B cell (primary cell): Measurements from ENCODE around the gene CD96. TPM values are rescaled to one million over a fixed set of nuclear protein-coding genes. Genes with fewer than 3 reads are reported as not detected.
"Not testable (repeated sequence)": the region's sequence is repeated elsewhere in the genome, so short reads cannot be mapped to it uniquely, and the experiment has no call there.

Experiments used
- ATAC-seq: fragments of 200-7000 bp; cut with Tn5 transposase; one replicate; pipeline ENCODE4 v1.10.0; 2021; ENCODE audit warnings: low read depth, mild to moderate bottlenecking, moderate number of reproducible peaks, moderate library complexity
- CTCF ChIA-PET: fragments of 350-600 bp; sonication (Branson Sonifier 250); formaldehyde crosslinking; loops from one replicate; lab custom pipeline; 2021; ENCODE audit warnings: antibody characterized with exemption, inconsistent platforms; lab: Charles Lee
- POLR2A ChIA-PET: fragments of 350-600 bp; sonication (Branson Sonifier 250); formaldehyde crosslinking; loops from one replicate; lab custom pipeline; 2021; ENCODE audit warnings: antibody characterized with exemption; lab: Charles Lee
- DNase-seq: peaks from one replicate; pipeline ENCODE4 v3.0.0; 2013
- H2AFZ ChIP-seq: 2 replicates; pipeline ENCODE4 v1.6.1; 2012; ENCODE audit warnings: mild to moderate bottlenecking, low read depth, low read length; ENCODE audit not compliant: insufficient read depth, poor library complexity, severe bottlenecking
- H3K27ac ChIP-seq, 2 donors: 1 replicate in 1 of 2; 2 replicates in 1 of 2; pipeline ENCODE4 v1.5.1; 2012 to 2013; ENCODE audit warnings: low read length in 2 of 2, mild to moderate bottlenecking in 2 of 2, moderate library complexity in 1 of 2
- H3K27me3 ChIP-seq, 4 experiments: fragments of 200-600 bp in 1 of 4; sonication (generic) in 1 of 4; replicated peaks in 1 of 4; 1 replicate in 2 of 4; 2 replicates in 2 of 4; pipeline versions ENCODE4 v1.6.1 to v1.7.0; 2013 to 2016; ENCODE audit warnings: low read length in 3 of 4, mild to moderate bottlenecking in 2 of 4, mixed read lengths in 1 of 4, moderate library complexity in 1 of 4; ENCODE audit not compliant: insufficient read depth in 4 of 4, control insufficient read depth in 3 of 4; ENCODE audit errors: control extremely low read depth in 1 of 4
- H3K36me3 ChIP-seq, 2 experiments: replicated peaks in 1 of 2; 1 replicate in 1 of 2; 2 replicates in 1 of 2; pipeline versions ENCODE4 v1.6.1 to v1.7.1; 2013; ENCODE audit warnings: low read length in 1 of 2; ENCODE audit not compliant: insufficient read depth in 2 of 2, control insufficient read depth in 1 of 2; ENCODE audit errors: control extremely low read depth in 1 of 2, extremely low read depth in 1 of 2
- H3K4me1 ChIP-seq, 2 donors: fragments of 200-600 bp in 1 of 2; sonication (generic) in 1 of 2; 1 replicate in 1 of 2; 2 replicates in 1 of 2; pipeline versions ENCODE4 v1.5.1 to v1.6.1; 2013 to 2017; ENCODE audit warnings: low read length in 2 of 2; ENCODE audit not compliant: control insufficient read depth in 2 of 2, insufficient read depth in 2 of 2
- H3K4me2 ChIP-seq: replicated peaks from 2 replicates; pipeline ENCODE3; 2012; ENCODE audit warnings: mild to moderate bottlenecking, low read depth, low read length; ENCODE audit not compliant: poor library complexity, severe bottlenecking
- H3K4me3 ChIP-seq, 5 experiments: fragments of 200-600 bp in 1 of 5; sonication (generic) in 1 of 5; 1 replicate in 3 of 5; 2 replicates in 2 of 5; pipeline versions ENCODE4 v1.5.1 to v1.7.0; 2011 to 2016; ENCODE audit warnings: low read length in 4 of 5, mild to moderate bottlenecking in 4 of 5, low read depth in 2 of 5, control low read depth in 1 of 5, moderate library complexity in 1 of 5; ENCODE audit not compliant: insufficient read depth in 1 of 5; ENCODE audit errors: control extremely low read depth in 1 of 5, extremely low read depth in 1 of 5
- H3K79me2 ChIP-seq: fragments of 200-600 bp; sonication (generic); one replicate; pipeline ENCODE4 v1.6.0; 2016; ENCODE audit warnings: low read length; ENCODE audit not compliant: control insufficient read depth, insufficient read depth
- H3K9ac ChIP-seq: fragments of 200-600 bp; sonication (generic); 2 replicates; pipeline ENCODE4 v1.6.1; 2017; ENCODE audit warnings: mild to moderate bottlenecking, low read length, moderate library complexity
- H3K9me3 ChIP-seq, 3 donors: one replicate each; pipeline versions ENCODE4 v1.6.1 to v1.7.1; 2013; ENCODE audit warnings: low read length in 2 of 3; ENCODE audit not compliant: control insufficient read depth in 2 of 3, insufficient read depth in 1 of 3; ENCODE audit errors: control extremely low read depth in 1 of 3
- H4K20me1 ChIP-seq: 2 replicates; pipeline ENCODE4 v1.6.0; 2012; ENCODE audit warnings: mild to moderate bottlenecking, low read length; ENCODE audit not compliant: insufficient read depth, control insufficient read depth, poor library complexity, severe bottlenecking
- H3K27ac Mint-ChIP-seq: one replicate; pipeline ENCODE4 v1.8.0; 2021; ENCODE audit warnings: mixed read lengths
- H3K27me3 Mint-ChIP-seq: one replicate; pipeline ENCODE4 v1.8.0; 2021; ENCODE audit warnings: mixed read lengths
- H3K4me1 Mint-ChIP-seq: one replicate; pipeline ENCODE4 v1.8.0; 2021; ENCODE audit warnings: mixed read lengths
- H3K4me3 Mint-ChIP-seq: one replicate; pipeline ENCODE4 v1.8.0; 2021; ENCODE audit warnings: mixed read lengths
- H3K9me3 Mint-ChIP-seq: one replicate; pipeline ENCODE4 v1.8.0; 2022; ENCODE audit warnings: mixed read lengths; ENCODE audit not compliant: insufficient read depth
- EZH2 ChIP-seq: IDR thresholded peaks from 2 replicates; pipeline ENCODE4 v1.6.1; 2012; ENCODE audit warnings: borderline replicate concordance, low read depth, mild to moderate bottlenecking, moderate library complexity, low read length; ENCODE audit not compliant: insufficient read depth, poor library complexity, severe bottlenecking
- WGBS: methylation state at CpG from one replicate; pipeline ENCODE4 v1.1.5; 2013; ENCODE audit warnings: missing lambda C conversion rate; ENCODE audit not compliant: insufficient coverage; 5-methylcytosine and 5-hydroxymethylcytosine counted together
- intact Hi-C: fragments of 100-400 bp; cut with micrococcal nuclease; formaldehyde crosslinking; loops from one replicate; pipeline ENCODE4 v1.10.0; 2022
- polyA plus RNA-seq: library from polyadenylated mRNA; depleted of rRNA; stranded (reverse); fragments of >200 nt; gene quantifications from 2 replicates; pipeline ENCODE4 v1.2.3, GENCODE V29; 2012
- total RNA-seq, 2 donors: library from RNA; stranded (reverse); fragments of 120-200 nt in 1 of 2; gene quantifications; 1 replicate in 1 of 2; 2 replicates in 1 of 2; pipeline versions ENCODE4 v1.2.3 to v1.2.4, GENCODE V29; 2013 to 2022
- TF ChIP-seq, protein P1 (sequence below): fragments of 200-600 bp; IDR thresholded peaks from one replicate; pipeline ENCODE4 v1.8.0; 2022; ENCODE audit warnings: antibody characterized with exemption, mild to moderate bottlenecking

The CD96 gene
- total and polyA plus RNA-seq, 2 donors (not counting 1 experiment from before 2014, with no cell fraction given): 21.4 to 56.2 TPM

DNA sequence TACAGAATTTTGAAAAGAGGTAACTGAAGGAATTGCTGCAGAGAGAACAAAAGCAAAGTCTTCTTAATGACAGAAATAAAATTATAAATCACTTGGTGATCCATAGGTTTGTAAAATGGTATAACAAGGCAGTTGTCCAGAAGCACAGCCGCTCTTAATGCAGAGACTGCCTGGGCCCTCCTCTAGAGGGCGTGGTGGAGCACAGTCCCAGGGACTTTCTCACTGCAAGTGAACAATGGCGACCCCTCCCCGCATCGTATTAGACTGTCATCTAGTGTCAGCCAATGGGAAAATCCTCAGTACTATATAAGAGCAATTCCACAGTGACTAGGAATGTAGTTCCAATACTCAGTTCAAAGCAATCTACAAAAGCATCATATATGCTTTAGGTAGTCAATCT is 79.5 kb downstream of the CD96 start:
- no peaks in the 10 kb centered on the region for H3K79me2 ChIP-seq
- intact Hi-C loops: no loop called here
- WGBS: 67% methylated on average over 5 of the region's 5 CpGs
- TF ChIP-seq, protein P1, sequence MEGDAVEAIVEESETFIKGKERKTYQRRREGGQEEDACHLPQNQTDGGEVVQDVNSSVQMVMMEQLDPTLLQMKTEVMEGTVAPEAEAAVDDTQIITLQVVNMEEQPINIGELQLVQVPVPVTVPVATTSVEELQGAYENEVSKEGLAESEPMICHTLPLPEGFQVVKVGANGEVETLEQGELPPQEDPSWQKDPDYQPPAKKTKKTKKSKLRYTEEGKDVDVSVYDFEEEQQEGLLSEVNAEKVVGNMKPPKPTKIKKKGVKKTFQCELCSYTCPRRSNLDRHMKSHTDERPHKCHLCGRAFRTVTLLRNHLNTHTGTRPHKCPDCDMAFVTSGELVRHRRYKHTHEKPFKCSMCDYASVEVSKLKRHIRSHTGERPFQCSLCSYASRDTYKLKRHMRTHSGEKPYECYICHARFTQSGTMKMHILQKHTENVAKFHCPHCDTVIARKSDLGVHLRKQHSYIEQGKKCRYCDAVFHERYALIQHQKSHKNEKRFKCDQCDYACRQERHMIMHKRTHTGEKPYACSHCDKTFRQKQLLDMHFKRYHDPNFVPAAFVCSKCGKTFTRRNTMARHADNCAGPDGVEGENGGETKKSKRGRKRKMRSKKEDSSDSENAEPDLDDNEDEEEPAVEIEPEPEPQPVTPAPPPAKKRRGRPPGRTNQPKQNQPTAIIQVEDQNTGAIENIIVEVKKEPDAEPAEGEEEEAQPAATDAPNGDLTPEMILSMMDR: no peak
- no peak for TF ChIP-seq EZH2
- no peak overlapping the region for H3K4me2 ChIP-seq
- DNase-seq (no peak), ATAC-seq (no peak)
- H3K4me1 ChIP-seq: peaks cover 4 to 6% of the 10 kb centered on the region in 2 donors
- H3K27me3 Mint-ChIP-seq: no peaks in the 10 kb centered on the region
- H3K4me3 ChIP-seq: no peak overlapping the region
- H3K27me3 ChIP-seq: no peaks in the 10 kb centered on the region
- peaks cover 5% of the 10 kb centered on the region for H3K4me1 Mint-ChIP-seq
- H3K36me3 ChIP-seq: peaks cover 0 to 19% of the 10 kb centered on the region in 2 experiments
- ChIA-PET CTCF (interaction anchor here (1.5 kb wide), 1 partner anchor 44 kb away, joined by 6 read pairs; no protein-coding TSS in a partner anchor), POLR2A (interaction anchor here (0.6 kb wide), 1 partner anchor 42 kb away, joined by 6 read pairs; no protein-coding TSS in a partner anchor)
- no peak overlapping the region for H2AFZ ChIP-seq
- no peaks in the 10 kb centered on the region for H3K9me3 Mint-ChIP-seq
- peaks cover 0 to 16% (median 2%) of the 10 kb centered on the region in 3 donors for H3K9me3 ChIP-seq
- H3K27ac Mint-ChIP-seq: no peak overlapping the region
- no peak overlapping the region for H3K4me3 Mint-ChIP-seq
- H3K27ac ChIP-seq: no peak overlapping the region
- H3K9ac ChIP-seq: no peak overlapping the region
- H4K20me1 ChIP-seq: no peaks in the 10 kb centered on the region

DNA sequence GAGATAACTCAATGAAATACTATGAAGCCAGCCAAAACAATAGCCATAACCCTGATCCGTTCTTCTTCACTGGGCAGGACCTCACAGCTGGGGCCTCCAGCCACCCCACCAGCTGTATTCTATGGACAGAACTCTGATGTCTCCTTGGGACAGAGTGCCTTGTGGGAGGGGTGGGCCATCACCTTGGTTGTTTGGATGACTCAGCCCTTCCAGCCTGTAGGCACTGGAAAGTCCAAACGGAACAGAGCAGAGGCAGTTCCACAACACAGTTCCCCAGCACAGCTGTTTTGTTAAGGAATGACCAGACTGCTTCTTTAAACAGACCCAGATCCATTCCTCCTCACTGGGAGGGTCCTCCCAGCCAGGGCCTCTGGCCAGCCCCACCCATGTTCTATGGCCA is 85.1 kb downstream of the CD96 start:
- H3K27me3 Mint-ChIP-seq: no peaks in the 10 kb centered on the region
- no peaks in the 10 kb centered on the region for H3K4me1 Mint-ChIP-seq
- H3K4me3 Mint-ChIP-seq: no peak overlapping the region
- no peak overlapping the region for H3K9ac ChIP-seq
- H3K4me1 ChIP-seq: no peaks in the 10 kb centered on the region
- H2AFZ ChIP-seq: no peak overlapping the region
- peaks cover 7 to 12% (median 8%) of the 10 kb centered on the region in 3 donors for H3K9me3 ChIP-seq
- no peak overlapping the region for H3K4me3 ChIP-seq
- no peak overlapping the region for H3K27ac ChIP-seq
- DNase-seq (no peak), ATAC-seq (no peak)
- H3K79me2 ChIP-seq: no peaks in the 10 kb centered on the region
- H4K20me1 ChIP-seq: no peaks in the 10 kb centered on the region
- no peak overlapping the region for H3K27ac Mint-ChIP-seq
- peaks cover 11% of the 10 kb centered on the region for H3K9me3 Mint-ChIP-seq
- POLR2A ChIA-PET: no interaction called here
- WGBS: no CpG with 5 or more reads among the region's 2 CpGs
- TF ChIP-seq EZH2: no peak
- TF ChIP-seq, protein P1: no peak
- no peak overlapping the region for H3K4me2 ChIP-seq
- CTCF ChIA-PET: no interaction called here
- intact Hi-C loops: no loop called here
- H3K36me3 ChIP-seq: peaks cover 0 to 31% of the 10 kb centered on the region in 2 experiments
- no peaks in the 10 kb centered on the region for H3K27me3 ChIP-seq

DNA sequence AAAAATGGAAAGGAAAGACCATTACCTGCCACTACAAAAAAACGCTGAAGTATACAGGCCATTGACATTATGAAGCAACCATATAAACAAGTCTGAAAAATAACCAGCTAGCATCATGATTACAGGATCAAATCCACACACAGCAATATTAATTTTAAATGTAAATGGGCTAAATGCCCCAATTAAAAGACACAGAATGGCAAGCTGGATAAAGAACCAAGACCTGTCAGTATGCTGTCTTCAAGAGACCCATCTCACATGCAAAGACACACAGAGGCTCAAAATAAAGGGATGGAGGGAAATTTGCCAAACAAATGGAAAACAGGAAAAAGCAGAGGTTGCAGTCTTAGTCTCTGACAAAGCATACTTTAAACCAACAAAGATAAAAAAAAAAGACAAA is 87.0 kb downstream of the CD96 start:
- H3K27me3 Mint-ChIP-seq, POLR2A ChIA-PET, H3K4me1 ChIP-seq, CTCF ChIA-PET, intact Hi-C loops, H4K20me1 ChIP-seq, ATAC-seq, H3K4me3 ChIP-seq, H2AFZ ChIP-seq, H3K4me1 Mint-ChIP-seq, H3K9ac ChIP-seq, H3K4me2 ChIP-seq, H3K79me2 ChIP-seq, DNase-seq, H3K27ac Mint-ChIP-seq, H3K27ac ChIP-seq, H3K4me3 Mint-ChIP-seq, H3K27me3 ChIP-seq: not testable (repeated sequence)
- Histone ChIP-seq H3K36me3 (peaks cover 0 to 26% of the 10 kb centered on the region in 2 experiments), H3K9me3 (peaks cover 7 to 12% (median 8%) of the 10 kb centered on the region in 3 donors)
- H3K9me3 Mint-ChIP-seq: peaks cover 11% of the 10 kb centered on the region
- no CpG with 5 or more reads among the region's 1 CpG for WGBS
